Stimulated activated CD4-positive, alpha-beta T cell treated with anti-CD3 and anti-CD28 coated beads, Interleukin-2, amount 100 ng/mL, for 4 hours (primary cell): Measurements from ENCODE around the gene TUBA3D.
"Not testable (repeated sequence)": the region's sequence is repeated elsewhere in the genome, so short reads cannot be mapped to it uniquely, and the experiment has no call there.

ENCODE experiments used
- DNase-seq: peaks from one replicate; pipeline ENCODE4 v3.0.0-alpha.2; 2020; ENCODE audit warnings: low read depth

Gene TUBA3D

DNA sequence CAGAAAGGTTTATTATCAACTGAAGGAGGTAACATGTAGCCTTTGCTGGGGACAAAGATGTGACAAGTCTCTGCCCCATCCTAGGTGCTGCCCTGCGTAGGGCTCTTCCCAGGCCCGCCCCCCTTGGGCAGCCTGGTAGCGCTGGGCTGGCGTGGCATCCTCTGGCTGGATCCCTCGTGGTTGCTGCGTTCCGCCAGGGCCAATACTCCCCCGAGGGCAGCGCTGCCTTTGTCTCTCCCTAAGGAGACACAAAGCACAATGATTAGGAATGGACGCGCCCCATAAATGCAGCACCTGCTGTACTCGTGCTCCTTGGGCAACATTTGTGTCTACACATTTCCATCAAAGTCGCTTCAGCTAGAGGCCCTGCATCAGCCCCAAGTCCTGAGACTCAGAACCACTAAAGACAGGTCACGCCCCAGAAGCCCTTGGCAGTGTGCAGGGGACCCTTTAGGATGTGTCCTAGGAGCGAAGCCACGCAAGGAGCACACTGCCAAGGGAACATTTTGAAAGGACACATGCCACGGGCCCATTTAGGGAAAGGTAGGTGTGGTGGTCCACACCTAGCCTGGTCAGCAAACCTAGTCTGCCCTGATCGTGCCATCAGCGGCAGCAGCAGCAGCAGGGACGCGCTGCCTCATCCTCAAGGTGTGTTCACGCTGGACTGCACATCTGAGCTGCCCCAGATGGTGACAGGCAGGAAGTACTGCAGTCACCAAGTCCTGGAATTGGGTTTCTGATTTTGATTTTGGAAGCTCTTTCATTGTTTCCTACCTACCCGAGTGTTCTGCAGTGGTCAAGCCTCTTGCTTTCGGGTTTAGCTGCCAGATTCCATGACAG, 8.3 kb downstream of the TUBA3D start:
- DNase-seq, result not testable (repeated sequence)

GRCh38 chr2:131484906-131485460, 9.1 kb downstream of the TUBA3D start:
- not testable (repeated sequence) for DNase-seq

DNA sequence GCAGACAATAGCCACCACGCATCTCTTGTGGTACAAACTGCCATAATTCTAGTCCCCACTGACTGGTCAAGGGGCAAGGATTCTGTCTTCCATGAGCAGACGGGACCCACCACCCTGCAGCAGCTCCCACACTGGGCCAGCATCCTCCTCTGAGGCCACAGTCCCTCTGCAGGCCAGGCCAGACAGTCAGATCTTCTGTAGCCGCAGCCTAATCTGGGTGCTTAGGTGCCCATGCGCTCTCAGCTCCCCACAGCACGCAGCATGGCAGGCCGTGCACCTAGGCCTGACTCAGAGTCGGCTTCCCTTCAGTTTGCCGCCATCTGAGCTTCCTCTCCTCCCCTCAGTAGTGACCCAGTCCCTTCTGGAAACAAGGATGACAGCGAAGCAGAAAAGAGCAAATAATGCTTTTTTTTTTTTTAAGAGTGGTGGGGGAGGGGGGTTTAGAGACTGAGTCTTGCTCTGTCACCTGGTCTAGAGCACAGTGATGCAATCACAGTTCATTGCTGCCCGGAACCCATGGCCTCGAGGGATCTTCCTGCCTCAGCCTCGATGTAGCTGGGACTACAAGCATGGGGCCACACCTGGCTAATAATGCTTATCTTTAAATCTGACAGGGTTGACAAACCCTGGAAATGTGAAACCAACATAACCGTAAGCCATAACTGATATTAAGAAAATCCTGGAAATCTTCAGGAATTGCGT, 10.4 kb downstream of the TUBA3D start:
- DNase-seq, result not testable (repeated sequence)

DNA sequence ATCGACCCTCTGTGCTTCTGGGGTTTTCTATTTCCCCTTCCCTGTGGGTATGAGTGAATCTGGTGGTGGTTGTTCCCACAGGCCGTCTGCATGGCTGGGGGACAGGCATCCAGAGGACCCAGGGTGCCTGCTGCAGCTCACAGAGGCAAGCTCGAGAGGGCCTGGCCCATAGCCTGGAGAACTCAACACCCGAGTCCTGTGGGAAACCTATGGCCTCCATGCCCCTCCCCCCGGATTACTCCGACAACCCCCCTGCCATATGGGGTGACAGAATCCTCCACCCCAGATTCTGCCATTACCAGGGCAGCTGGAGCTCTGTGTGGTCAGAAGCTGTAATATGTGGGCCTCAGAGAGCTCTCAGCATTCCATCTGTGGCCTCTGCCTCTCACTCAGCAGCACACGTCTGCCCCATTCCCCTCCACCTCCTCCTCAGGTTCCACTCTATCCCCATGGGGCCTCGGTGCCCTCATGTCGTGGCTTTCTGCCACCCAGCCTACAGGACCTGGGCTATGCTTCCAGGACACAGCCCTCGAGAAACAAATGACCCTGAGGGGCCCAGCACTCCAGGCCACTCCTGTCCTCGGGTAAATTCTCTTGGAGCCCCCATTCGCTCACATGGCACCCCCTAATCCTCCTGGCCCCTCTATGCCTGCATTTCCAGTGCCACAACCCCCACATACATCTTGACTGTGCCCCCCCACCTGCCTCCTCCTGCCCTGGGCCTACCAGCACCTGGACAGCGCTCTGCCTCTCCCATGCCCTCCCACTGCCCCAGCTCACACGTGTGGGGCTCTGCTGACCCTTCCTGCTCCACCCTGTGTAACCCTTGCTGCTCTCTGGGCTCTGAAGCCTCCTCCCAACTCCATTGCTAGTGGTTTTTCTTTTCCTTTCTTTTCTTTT, 12.6 kb downstream of the TUBA3D start:
- no peak for DNase-seq

- DNase-seq, result not testable (repeated sequence)
These were observed 14.9 kb downstream of the TUBA3D start for GRCh38 chr2:131490616-131491468.

DNA sequence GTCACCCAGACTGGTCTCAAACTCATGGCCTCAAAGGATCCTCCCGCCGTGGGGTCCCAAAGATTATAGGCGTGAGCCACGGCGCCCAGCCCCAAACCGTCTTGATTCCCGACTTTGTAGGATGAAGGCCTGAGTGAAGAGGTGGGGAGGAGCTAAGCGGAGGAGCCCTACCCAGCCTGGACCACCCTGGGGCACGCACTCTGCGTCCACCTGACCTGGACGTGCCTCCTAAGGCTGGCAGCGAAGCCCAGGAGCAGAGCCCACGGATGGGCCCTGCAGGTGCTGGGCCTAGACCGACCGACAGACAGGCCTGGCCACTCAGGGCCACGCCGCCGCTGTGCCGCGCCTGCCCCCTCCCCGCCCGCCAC, 15.5 kb downstream of the TUBA3D start:
- not testable (repeated sequence) for DNase-seq

- DNase-seq, result not testable (repeated sequence)
These were observed 16.1 kb downstream of the TUBA3D start, which contains the start of gene MZT2A for GRCh38 chr2:131492015-131492417. TSS of gene MZT2A (minus strand) at chr2:131492397. CDS start at chr2:131492376, 21 bp downstream.

DNA sequence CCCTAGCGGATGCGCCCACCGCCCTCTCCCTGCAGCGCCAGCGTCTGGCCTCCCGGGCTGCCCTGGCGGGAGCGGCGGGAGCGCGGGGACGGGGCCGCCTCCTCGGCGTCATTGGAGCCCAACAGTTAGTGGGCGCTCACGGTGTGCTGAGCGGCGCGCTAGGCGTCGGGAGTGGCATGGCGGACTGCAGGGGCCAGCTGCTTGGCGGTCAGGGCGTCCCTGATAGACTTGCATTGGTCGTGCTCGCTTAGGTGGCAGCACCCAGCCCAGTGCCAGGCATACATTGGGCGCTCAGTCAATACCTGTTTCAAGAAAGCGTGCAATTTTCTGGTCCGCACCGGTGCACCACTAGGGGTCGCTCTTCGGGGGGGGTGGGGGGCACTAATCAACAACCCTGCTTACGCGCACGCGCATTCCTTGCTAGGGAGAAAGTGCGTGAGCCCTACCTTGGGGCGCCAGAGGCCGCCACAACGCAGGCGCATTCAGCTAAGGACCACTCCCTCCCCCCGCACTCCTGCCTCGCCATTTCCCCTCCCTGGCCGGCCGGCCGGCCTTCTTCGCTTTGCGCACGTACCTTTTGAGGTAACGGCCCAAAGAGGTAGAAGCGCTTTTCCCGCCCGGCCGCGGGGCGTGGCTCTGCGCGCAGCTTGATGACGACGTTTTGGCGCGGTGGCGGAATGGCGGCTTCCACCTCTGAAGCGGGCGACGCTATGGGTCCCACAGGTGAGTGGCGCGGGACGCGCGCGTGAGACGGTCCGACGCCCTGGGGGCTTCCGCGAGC, 16.7 kb downstream of the TUBA3D start:
- peak; percentile 86 for DNase-seq

DNA sequence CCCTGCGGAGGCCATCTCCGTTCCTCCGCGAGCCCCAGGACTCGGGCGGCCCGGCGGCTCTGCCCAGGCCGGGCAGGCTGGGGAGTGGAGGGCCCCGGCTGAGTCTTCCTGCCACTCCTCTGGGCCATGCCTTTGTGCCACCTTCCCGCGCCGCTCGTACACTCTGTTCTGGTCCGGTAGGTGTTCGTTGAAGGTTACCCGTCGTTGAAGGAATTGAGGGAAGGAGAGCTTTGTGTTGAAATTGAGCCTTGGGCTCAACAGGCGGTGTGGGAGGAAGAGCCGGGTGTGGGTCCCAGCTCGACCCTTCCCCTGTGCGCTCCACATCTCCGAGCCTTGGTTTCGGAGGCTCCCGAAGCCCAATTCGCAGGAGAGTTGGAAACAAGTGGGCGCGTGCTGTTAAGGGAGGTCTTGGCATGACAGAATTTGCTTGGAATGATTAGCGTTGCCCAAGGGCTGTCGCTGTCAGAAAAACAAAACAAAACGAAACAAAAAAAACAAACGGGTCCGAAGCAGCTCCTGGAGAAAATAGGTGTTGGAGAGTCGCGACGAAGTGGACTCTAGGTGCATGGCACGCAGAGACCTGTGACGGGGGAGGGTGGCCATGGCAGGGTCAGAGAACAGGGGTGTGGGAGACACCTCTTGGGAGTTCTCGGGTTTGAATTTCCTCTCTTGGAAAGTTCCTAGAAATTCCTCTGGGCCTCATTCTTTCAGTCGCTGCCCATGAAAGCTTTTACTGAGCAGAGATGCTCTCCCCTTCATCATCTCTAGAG, 17.5 kb downstream of the TUBA3D start:
- DNase-seq, result peak; percentile 13

- not testable (repeated sequence) for DNase-seq
These were observed 19.6 kb downstream of the TUBA3D start for GRCh38 chr2:131495506-131495905.

- DNase-seq, result not testable (repeated sequence)
These were observed 22.5 kb downstream of the TUBA3D start for GRCh38 chr2:131498321-131498973.

DNA sequence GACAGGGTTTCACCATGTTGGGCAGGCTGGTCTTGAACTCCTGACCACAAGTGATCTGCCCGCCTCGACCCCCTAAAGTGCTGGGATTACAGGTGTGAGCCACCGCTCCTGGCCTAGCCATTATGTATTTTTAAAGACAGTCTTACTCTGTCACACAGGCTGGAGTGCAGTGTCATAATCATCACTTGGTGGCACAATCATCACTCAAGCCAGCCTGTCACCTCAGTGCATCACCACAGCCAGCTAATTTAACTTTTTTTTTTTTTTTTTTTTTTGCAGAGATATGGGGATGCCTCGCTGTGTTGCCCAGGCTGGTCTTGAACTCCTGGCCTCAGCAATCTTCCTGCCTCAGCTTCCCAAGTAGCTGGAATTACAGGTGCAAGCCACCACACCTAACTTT, 27.7 kb downstream of the TUBA3D start:
- DNase-seq, result not testable (repeated sequence)

DNA sequence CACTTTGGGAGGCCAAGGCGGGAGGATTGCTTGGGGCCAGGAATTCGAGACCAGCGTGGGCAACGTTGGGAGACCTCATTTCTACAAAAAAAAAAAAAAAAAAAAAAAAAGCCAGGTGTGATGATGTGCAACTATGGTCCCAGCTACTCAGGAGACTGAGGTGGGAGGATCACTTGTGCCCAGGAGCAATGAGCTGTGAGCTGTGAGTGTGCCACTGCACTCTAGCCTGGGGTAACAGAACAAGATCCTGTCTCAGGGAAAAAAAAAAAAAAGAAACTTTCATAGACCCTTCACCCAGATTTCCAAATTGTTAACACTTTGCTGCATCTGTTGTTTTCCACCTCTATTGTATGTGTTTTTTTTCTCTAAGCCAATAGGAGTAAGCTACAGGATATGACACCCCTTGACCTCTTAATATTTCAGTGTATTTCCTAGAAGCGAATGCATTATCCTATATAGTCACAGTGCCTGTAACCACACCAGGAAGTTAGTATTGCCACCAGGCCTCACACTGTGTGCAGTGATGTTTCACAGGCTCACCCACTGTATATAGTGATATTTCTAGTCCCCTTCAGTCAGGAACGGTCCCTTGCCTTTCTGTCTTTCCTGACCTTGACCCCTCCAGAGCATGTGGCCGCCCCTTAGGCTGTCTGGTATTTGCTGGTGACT, 28.3 kb downstream of the TUBA3D start:
- DNase-seq, result not testable (repeated sequence)

DNA sequence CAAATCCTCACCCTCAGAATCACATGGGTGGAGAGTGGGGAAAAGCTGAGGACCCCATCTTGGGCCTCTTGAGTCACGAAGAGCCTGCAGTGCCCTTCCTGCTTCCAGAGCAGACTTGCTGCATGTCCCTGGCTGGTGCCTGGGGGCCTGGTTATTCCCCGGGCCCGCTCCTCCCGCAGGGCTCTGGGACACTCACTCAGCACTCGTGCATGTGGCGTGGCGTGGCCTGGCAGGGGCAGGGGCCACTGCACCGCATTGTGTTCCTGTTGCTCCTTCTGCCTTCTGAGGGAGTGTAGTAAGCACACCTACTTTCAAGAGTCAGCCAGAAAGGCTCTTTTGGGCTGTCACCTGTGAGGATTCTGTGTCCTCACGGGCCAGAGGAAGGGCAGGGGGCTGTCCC, 33.7 kb downstream of the TUBA3D start:
- DNase-seq, result no peak

DNA sequence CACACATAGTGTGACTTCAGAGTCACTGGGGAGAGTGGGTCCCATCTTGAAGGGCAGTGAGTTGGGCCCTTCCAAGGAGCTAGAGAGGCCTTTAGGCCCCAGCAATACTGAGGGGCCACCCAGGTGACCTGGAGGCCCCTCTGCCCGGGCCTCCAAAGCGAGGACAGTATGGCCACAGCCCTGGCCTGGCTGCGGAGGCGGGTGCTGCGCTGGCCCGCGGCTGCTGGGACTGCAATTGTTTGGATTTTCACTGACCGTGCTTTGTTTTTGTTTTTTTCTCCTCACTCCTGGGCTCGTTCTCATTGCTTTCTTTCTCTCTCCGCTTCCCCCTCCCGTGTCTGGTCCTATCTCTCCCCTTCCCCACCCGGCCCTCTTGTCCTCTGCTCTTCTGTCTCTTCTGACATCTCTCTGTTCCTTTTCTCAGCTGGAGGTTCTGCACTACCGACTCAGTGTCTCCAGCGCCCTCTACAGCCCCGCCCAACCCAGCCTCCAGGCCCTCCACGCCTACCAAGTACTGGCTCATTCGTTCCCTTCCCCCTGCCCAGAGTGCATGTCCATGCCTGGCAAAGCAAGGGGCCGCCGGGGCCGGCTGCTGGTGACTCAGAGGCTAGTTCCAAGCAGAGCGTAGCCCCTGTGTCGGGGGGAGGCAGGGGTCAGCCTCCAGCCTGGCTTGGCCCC, 35.5 kb downstream of the TUBA3D start:
- DNase-seq, result not testable (repeated sequence)

- not testable (repeated sequence) for DNase-seq
These were observed 36.3 kb downstream of the TUBA3D start for GRCh38 chr2:131511969-131512870.
